Measurements from ENCODE around the gene GMDS. TPM values are rescaled to one million over a fixed set of nuclear protein-coding genes. Genes with fewer than 3 reads are reported as not detected.
A peak's percentile ranks its signal among the peaks of the same experiment; 100 is the strongest.

Gene GMDS
- total and polyA plus RNA-seq, 2 donors (not counting 1 experiment from before 2014, with no cell fraction given) = 12.7 to 34.5 TPM

DNA sequence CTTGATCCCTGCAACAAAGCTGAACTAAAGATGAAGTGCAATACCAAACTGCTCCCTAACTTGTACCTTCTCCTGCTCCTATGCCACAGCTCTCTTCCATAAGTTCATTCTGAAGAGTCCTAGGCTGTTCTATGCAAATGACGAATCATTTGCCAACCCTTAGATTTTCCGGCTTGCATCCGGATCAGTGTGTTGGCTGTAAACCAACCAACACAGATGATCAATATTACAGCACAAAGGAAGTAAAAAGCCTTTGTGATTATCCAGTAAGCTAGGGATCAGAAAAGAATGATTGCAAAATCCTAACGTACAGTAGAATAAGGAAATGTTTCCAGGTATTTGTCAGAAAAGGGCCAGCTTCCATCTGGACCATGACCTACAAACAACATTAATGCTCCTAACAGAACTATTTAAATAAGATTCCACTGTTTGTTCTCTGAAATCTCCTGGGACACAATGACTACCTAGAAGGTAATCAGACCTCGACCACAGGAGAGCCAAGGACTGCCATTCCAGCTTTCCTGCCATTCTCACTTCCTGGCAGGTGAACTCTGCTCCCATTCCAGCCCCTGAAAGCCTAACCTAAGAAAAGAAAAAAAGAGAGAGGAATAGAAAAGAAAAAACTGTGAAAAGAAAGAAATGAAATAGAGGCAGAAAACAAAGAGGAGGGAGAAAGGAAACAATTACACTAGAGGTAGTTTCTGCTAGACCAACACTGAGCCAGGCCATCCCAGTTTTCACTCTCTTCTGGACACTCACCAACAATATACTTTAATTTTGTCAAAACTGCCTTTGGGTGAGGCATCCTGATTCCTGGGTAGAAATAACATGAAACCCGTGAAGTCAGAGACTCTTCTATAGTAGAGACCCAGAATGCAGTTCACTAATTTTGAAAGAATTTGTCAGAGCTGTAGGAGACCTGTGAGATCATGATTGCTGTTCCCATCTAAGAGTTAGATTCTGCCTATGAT lies 19.7 kb downstream of the GMDS start:
- no peaks in the 10 kb centered on the region for H3K36me3 ChIP-seq (ENCODE audit: control insufficient read depth, insufficient read depth, low read length)
- H3K9ac ChIP-seq (ENCODE audit: insufficient read depth, low read length) = no peak overlapping the region
- no peak overlapping the region for H3K4me3 ChIP-seq (replicated peaks in 1 of 4; ENCODE audit: control extremely low read depth in 1 of 4, insufficient read depth in 1 of 4, low read depth in 3 of 4, low read length in 4 of 4)
- H3K4me1 ChIP-seq (ENCODE audit: control insufficient read depth, extremely low read depth, insufficient read depth, low read length) = peaks cover 2% of the 10 kb centered on the region
- no peaks in the 10 kb centered on the region for H3K27me3 ChIP-seq (ENCODE audit: control insufficient read depth, insufficient read depth, low read length)
- no peak overlapping the region for H3K27ac ChIP-seq (ENCODE audit: insufficient read depth, low read length)
- H2AFZ ChIP-seq (ENCODE audit: low read length) = no peak overlapping the region
- no peak for TF ChIP-seq EZH2 (IDR thresholded peaks at IDR 0.05; ENCODE audit: low read length, missing control alignments)
- TF ChIP-seq, protein P1, sequence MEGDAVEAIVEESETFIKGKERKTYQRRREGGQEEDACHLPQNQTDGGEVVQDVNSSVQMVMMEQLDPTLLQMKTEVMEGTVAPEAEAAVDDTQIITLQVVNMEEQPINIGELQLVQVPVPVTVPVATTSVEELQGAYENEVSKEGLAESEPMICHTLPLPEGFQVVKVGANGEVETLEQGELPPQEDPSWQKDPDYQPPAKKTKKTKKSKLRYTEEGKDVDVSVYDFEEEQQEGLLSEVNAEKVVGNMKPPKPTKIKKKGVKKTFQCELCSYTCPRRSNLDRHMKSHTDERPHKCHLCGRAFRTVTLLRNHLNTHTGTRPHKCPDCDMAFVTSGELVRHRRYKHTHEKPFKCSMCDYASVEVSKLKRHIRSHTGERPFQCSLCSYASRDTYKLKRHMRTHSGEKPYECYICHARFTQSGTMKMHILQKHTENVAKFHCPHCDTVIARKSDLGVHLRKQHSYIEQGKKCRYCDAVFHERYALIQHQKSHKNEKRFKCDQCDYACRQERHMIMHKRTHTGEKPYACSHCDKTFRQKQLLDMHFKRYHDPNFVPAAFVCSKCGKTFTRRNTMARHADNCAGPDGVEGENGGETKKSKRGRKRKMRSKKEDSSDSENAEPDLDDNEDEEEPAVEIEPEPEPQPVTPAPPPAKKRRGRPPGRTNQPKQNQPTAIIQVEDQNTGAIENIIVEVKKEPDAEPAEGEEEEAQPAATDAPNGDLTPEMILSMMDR (conservative IDR thresholded peaks at IDR 0.05 in 1 of 2, IDR thresholded peaks at IDR 0.05 in 1 of 2; ENCODE audit: low read depth in 1 of 2, low read length in 2 of 2) = no peak
- no peaks in the 10 kb centered on the region for H3K79me2 ChIP-seq (ENCODE audit: control insufficient read depth, insufficient read depth, low read length)
- H4K20me1 ChIP-seq (ENCODE audit: control insufficient read depth, extremely low read depth, insufficient read depth, low read length) = no peaks in the 10 kb centered on the region
- H3K9me3 ChIP-seq (ENCODE audit: control insufficient read depth, insufficient read depth, low read depth, low read length) = no peaks in the 10 kb centered on the region
- no peak overlapping the region for H3K4me2 ChIP-seq (ENCODE audit: extremely low read depth, insufficient read depth, low read length)
- DNase-seq (ENCODE audit: low read depth in 2 of 2) = peak in 1 of 2 donors; percentile 23

DNA sequence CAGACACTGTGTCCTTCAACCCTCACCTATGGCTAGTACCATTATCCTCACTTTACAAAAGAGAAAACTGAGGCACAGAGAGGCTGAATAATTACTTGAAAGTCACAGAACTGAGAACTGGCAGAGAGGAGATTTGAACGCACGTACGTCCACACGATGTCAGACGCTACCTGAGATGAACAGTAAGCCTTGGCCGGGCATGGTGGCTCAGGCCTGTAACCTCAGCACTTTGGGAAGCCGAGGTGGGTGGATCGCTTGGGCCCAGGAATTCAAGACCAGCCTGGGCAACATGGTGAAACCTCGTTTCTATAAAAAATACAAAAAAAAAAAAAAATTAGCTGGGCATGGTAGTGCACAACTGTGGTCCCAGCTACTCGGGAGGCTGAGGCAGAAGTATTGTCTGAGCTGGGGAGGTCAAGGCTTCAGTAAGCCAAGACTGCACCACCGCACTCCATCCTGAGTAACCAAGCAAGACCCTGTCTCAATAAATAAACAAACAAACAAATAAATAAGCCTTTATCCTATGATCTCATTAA lies 20.5 kb downstream of the GMDS start:
- Histone ChIP-seq H3K9ac (ENCODE audit: insufficient read depth, low read length) (no peak overlapping the region), H3K27ac (ENCODE audit: insufficient read depth, low read length) (no peak overlapping the region), H3K4me2 (ENCODE audit: extremely low read depth, insufficient read depth, low read length) (no peak overlapping the region), H3K27me3 (ENCODE audit: control insufficient read depth, insufficient read depth, low read length) (no peaks in the 10 kb centered on the region), H3K4me1 (ENCODE audit: control insufficient read depth, extremely low read depth, insufficient read depth, low read length) (peaks cover 2% of the 10 kb centered on the region), H3K4me3 (replicated peaks in 1 of 4; ENCODE audit: control extremely low read depth in 1 of 4, insufficient read depth in 1 of 4, low read depth in 3 of 4, low read length in 4 of 4) (no peak overlapping the region), H3K79me2 (ENCODE audit: control insufficient read depth, insufficient read depth, low read length) (no peaks in the 10 kb centered on the region), H4K20me1 (ENCODE audit: control insufficient read depth, extremely low read depth, insufficient read depth, low read length) (no peaks in the 10 kb centered on the region), H3K36me3 (ENCODE audit: control insufficient read depth, insufficient read depth, low read length) (no peaks in the 10 kb centered on the region), H3K9me3 (ENCODE audit: control insufficient read depth, insufficient read depth, low read depth, low read length) (no peaks in the 10 kb centered on the region), H2AFZ (ENCODE audit: low read length) (no peak overlapping the region)
- no peak for DNase-seq (ENCODE audit: low read depth in 2 of 2)
- TF ChIP-seq, protein P1 (conservative IDR thresholded peaks at IDR 0.05 in 1 of 2, IDR thresholded peaks at IDR 0.05 in 1 of 2; ENCODE audit: low read depth in 1 of 2, low read length in 2 of 2) = no peak
- TF ChIP-seq EZH2 (IDR thresholded peaks at IDR 0.05; ENCODE audit: low read length, missing control alignments) = no peak

DNA sequence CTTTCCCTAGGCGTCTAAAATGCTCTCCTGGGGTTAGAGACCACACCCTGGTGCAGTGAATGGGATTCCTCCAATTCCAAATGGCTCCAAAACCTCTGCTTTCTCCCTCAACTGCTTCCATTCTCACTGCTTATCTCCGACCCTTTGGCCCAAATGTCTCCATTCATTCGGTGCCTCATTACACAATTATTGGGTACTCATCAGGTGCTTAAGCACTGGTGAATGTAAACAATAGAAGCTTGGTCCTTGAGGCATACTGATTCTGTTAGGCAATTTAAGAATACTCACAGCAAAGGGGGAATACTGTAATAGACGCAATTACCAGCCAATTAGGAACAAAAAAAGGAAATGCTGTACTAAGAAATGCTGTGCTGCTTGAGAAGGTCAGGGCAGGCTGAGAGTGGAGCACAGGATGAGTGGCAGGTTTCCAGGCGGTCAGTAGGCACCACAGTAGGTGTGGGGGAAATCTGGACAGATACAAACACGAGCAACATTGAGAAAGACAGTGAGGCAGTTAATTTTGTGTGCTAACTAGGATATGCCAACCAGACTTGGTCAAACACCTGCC lies 23.0 kb downstream of the GMDS start:
- H3K27ac ChIP-seq (ENCODE audit: insufficient read depth, low read length) = peak overlapping the region; percentile 60
- H3K9me3 ChIP-seq (ENCODE audit: control insufficient read depth, insufficient read depth, low read depth, low read length) = no peaks in the 10 kb centered on the region
- H3K4me1 ChIP-seq (ENCODE audit: control insufficient read depth, extremely low read depth, insufficient read depth, low read length) = peaks cover 2% of the 10 kb centered on the region
- H4K20me1 ChIP-seq (ENCODE audit: control insufficient read depth, extremely low read depth, insufficient read depth, low read length) = no peaks in the 10 kb centered on the region
- TF ChIP-seq, protein P1 (conservative IDR thresholded peaks at IDR 0.05 in 1 of 2, IDR thresholded peaks at IDR 0.05 in 1 of 2; ENCODE audit: low read depth in 1 of 2, low read length in 2 of 2) = no peak
- no peak for TF ChIP-seq EZH2 (IDR thresholded peaks at IDR 0.05; ENCODE audit: low read length, missing control alignments)
- no peaks in the 10 kb centered on the region for H3K36me3 ChIP-seq (ENCODE audit: control insufficient read depth, insufficient read depth, low read length)
- no peaks in the 10 kb centered on the region for H3K27me3 ChIP-seq (ENCODE audit: control insufficient read depth, insufficient read depth, low read length)
- DNase-seq (ENCODE audit: low read depth in 2 of 2) = no peak
- peak overlapping the region; percentile 17 to 75 (median 54) for H3K4me3 ChIP-seq (replicated peaks in 1 of 4; ENCODE audit: control extremely low read depth in 1 of 4, insufficient read depth in 1 of 4, low read depth in 3 of 4, low read length in 4 of 4)
- peak overlapping the region; percentile 75 for H2AFZ ChIP-seq (ENCODE audit: low read length)
- H3K4me2 ChIP-seq (ENCODE audit: extremely low read depth, insufficient read depth, low read length) = peak overlapping the region; percentile 61
- no peaks in the 10 kb centered on the region for H3K79me2 ChIP-seq (ENCODE audit: control insufficient read depth, insufficient read depth, low read length)
- peak overlapping the region; percentile 0 for H3K9ac ChIP-seq (ENCODE audit: insufficient read depth, low read length)

Data from fibroblast of lung (primary cell).